ENCODE data around the gene DAZAP2.

DNA sequence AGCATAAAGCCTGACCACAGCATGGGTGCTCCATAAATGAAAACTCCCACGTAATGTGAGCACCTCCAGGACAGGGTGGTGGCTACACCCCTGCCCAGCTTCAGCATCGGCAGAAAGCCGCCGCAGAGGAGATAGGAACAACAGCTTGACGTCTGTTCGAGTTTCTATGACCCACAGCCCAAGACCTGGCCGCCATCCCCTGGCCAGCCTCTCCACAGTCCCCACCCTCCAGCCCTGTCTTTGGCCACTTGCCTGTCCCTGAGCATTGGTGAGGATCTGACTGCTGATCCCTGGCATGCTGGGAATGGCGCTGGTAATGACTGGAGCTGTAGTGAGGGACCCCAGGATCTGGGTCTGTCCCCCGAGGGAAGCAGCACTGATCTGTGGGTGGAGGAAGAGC is 42.1 kb upstream of the DAZAP2 start:
- TF ChIP-seq ZNF121 (CRISPR knock-in tag; conservative IDR thresholded peaks at IDR 0.05) (no peak), POU5F1 (IDR thresholded peaks at IDR 0.05; ENCODE audit: borderline replicate concordance, low read depth, low read length, partially characterized antibody) (no peak), STAT5B (CRISPR knock-in tag; IDR thresholded peaks at IDR 0.05) (no peak), HMG20B (CRISPR knock-in tag; IDR thresholded peaks at IDR 0.05) (no peak), MXI1 (IDR thresholded peaks at IDR 0.05; ENCODE audit: low read depth, low read length) (no peak), EZH2 (IDR thresholded peaks at IDR 0.05; ENCODE audit: borderline replicate concordance, low read depth, low read length) (no peak), ZNF77 (CRISPR knock-in tag; IDR thresholded peaks at IDR 0.05) (no peak), EP300 (IDR thresholded peaks at IDR 0.05; ENCODE audit: low read length) (no peak), POLR2AphosphoS5 (IDR thresholded peaks at IDR 0.05; ENCODE audit: control insufficient read depth, insufficient read depth, low read depth, low read length) (no peak), FIP1L1 (IDR thresholded peaks at IDR 0.05; ENCODE audit: low read depth, low read length, poor library complexity, severe bottlenecking) (no peak)
- TF ChIP-seq, protein P1, sequence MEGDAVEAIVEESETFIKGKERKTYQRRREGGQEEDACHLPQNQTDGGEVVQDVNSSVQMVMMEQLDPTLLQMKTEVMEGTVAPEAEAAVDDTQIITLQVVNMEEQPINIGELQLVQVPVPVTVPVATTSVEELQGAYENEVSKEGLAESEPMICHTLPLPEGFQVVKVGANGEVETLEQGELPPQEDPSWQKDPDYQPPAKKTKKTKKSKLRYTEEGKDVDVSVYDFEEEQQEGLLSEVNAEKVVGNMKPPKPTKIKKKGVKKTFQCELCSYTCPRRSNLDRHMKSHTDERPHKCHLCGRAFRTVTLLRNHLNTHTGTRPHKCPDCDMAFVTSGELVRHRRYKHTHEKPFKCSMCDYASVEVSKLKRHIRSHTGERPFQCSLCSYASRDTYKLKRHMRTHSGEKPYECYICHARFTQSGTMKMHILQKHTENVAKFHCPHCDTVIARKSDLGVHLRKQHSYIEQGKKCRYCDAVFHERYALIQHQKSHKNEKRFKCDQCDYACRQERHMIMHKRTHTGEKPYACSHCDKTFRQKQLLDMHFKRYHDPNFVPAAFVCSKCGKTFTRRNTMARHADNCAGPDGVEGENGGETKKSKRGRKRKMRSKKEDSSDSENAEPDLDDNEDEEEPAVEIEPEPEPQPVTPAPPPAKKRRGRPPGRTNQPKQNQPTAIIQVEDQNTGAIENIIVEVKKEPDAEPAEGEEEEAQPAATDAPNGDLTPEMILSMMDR (IDR thresholded peaks at IDR 0.05 in 2 of 3, conservative IDR thresholded peaks at IDR 0.05 in 1 of 3; ENCODE audit: insufficient read depth in 2 of 3, low read depth in 1 of 3, low read length in 3 of 3): no peak
- TF ChIP-seq, protein P2, sequence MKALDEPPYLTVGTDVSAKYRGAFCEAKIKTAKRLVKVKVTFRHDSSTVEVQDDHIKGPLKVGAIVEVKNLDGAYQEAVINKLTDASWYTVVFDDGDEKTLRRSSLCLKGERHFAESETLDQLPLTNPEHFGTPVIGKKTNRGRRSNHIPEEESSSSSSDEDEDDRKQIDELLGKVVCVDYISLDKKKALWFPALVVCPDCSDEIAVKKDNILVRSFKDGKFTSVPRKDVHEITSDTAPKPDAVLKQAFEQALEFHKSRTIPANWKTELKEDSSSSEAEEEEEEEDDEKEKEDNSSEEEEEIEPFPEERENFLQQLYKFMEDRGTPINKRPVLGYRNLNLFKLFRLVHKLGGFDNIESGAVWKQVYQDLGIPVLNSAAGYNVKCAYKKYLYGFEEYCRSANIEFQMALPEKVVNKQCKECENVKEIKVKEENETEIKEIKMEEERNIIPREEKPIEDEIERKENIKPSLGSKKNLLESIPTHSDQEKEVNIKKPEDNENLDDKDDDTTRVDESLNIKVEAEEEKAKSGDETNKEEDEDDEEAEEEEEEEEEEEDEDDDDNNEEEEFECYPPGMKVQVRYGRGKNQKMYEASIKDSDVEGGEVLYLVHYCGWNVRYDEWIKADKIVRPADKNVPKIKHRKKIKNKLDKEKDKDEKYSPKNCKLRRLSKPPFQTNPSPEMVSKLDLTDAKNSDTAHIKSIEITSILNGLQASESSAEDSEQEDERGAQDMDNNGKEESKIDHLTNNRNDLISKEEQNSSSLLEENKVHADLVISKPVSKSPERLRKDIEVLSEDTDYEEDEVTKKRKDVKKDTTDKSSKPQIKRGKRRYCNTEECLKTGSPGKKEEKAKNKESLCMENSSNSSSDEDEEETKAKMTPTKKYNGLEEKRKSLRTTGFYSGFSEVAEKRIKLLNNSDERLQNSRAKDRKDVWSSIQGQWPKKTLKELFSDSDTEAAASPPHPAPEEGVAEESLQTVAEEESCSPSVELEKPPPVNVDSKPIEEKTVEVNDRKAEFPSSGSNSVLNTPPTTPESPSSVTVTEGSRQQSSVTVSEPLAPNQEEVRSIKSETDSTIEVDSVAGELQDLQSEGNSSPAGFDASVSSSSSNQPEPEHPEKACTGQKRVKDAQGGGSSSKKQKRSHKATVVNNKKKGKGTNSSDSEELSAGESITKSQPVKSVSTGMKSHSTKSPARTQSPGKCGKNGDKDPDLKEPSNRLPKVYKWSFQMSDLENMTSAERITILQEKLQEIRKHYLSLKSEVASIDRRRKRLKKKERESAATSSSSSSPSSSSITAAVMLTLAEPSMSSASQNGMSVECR (CRISPR knock-in tag; IDR thresholded peaks at IDR 0.05): no peak
- TF ChIP-seq, protein P3, sequence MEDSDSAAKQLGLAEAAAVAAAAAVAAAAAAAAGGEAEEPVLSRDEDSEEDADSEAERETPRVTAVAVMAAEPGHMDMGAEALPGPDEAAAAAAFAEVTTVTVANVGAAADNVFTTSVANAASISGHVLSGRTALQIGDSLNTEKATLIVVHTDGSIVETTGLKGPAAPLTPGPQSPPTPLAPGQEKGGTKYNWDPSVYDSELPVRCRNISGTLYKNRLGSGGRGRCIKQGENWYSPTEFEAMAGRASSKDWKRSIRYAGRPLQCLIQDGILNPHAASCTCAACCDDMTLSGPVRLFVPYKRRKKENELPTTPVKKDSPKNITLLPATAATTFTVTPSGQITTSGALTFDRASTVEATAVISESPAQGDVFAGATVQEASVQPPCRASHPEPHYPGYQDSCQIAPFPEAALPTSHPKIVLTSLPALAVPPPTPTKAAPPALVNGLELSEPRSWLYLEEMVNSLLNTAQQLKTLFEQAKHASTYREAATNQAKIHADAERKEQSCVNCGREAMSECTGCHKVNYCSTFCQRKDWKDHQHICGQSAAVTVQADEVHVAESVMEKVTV (CRISPR knock-in tag; IDR thresholded peaks at IDR 0.05): no peak

Data from K562 (cell line).